ENCODE measurements around the gene NFKB2. TPM values are rescaled to one million over a fixed set of nuclear protein-coding genes. Genes with fewer than 3 reads are reported as not detected.
A peak's percentile ranks its signal among the peaks of the same experiment; 100 is the strongest.

Gene NFKB2
- total RNA-seq = 310 and 323 TPM in 2 replicates

GRCh38 chr10:102395400-102396316 is at the start of gene NFKB2:
TSS of gene NFKB2 (plus strand) at chr10:102395705. CDS start at chr10:102395960, 255 bp downstream.
- Mint-ChIP-seq H3K9me3 (no peaks in the 10 kb centered on the region), H3K4me1 (ENCODE audit: low read depth) (peaks cover 37% of the 10 kb centered on the region), H3K4me3 (ENCODE audit: low read depth) (peak within 1 kb of the TSS; percentile 91), H3K27ac (peak within 1 kb of the TSS; percentile 99), H3K36me3 (ENCODE audit: low read depth) (peaks cover 56% of the 10 kb centered on the region), H3K27me3 (ENCODE audit: low read depth) (no peaks in the 10 kb centered on the region)
- peak; percentile 88 for DNase-seq (ENCODE audit: low spot score)
- intact Hi-C loops (cut with micrococcal nuclease) = loop anchor here (1.0 to 10.0 kb wide), 9 partner anchors 13 to 561 kb away; partner anchors contain the start of genes ACTR1A, CUEDC2, GBF1 and NOLC1

- intact Hi-C loops (cut with micrococcal nuclease) = no loop called here
- Mint-ChIP-seq H3K36me3 (ENCODE audit: low read depth) (peaks cover 33% of the 10 kb centered on the region), H3K4me1 (ENCODE audit: low read depth) (peaks cover 3% of the 10 kb centered on the region), H3K27ac (no peak overlapping the region), H3K27me3 (ENCODE audit: low read depth) (no peaks in the 10 kb centered on the region), H3K4me3 (ENCODE audit: low read depth) (no peak overlapping the region), H3K9me3 (no peaks in the 10 kb centered on the region)
- DNase-seq (ENCODE audit: low spot score) = no peak
These were observed 48.2 kb upstream of the NFKB2 start for GRCh38 chr10:102347236-102347828.

- H3K9me3 Mint-ChIP-seq = no peaks in the 10 kb centered on the region
- intact Hi-C loops (cut with micrococcal nuclease) = loop anchor here (1.0 kb wide), 2 partner anchors 121 to 183 kb away; no protein-coding TSS in a partner anchor
- H3K4me3 Mint-ChIP-seq (ENCODE audit: low read depth) = no peak overlapping the region
- peaks cover 52% of the 10 kb centered on the region for H3K36me3 Mint-ChIP-seq (ENCODE audit: low read depth)
- DNase-seq (ENCODE audit: low spot score) = peak; percentile 38
- H3K27me3 Mint-ChIP-seq (ENCODE audit: low read depth) = no peaks in the 10 kb centered on the region
- no peak overlapping the region for H3K27ac Mint-ChIP-seq
- no peaks in the 10 kb centered on the region for H3K4me1 Mint-ChIP-seq (ENCODE audit: low read depth)
These were observed 43.3 kb upstream of the NFKB2 start for GRCh38 chr10:102352066-102352715.

GRCh38 chr10:102354451-102354850 is 41.1 kb upstream of the NFKB2 start:
- intact Hi-C loops (cut with micrococcal nuclease) = no loop called here
- Mint-ChIP-seq H3K9me3 (no peaks in the 10 kb centered on the region), H3K4me1 (ENCODE audit: low read depth) (peaks cover 11% of the 10 kb centered on the region), H3K27me3 (ENCODE audit: low read depth) (no peaks in the 10 kb centered on the region), H3K27ac (no peak overlapping the region), H3K36me3 (ENCODE audit: low read depth) (peaks cover 63% of the 10 kb centered on the region), H3K4me3 (ENCODE audit: low read depth) (no peak overlapping the region)
- no peak for DNase-seq (ENCODE audit: low spot score)

GRCh38 chr10:102358712-102359382 is 36.7 kb upstream of the NFKB2 start:
- H3K27me3 Mint-ChIP-seq (ENCODE audit: low read depth) = no peaks in the 10 kb centered on the region
- H3K9me3 Mint-ChIP-seq = no peaks in the 10 kb centered on the region
- no peak for DNase-seq (ENCODE audit: low spot score)
- H3K4me1 Mint-ChIP-seq (ENCODE audit: low read depth) = peaks cover 11% of the 10 kb centered on the region
- no peak overlapping the region for H3K4me3 Mint-ChIP-seq (ENCODE audit: low read depth)
- H3K27ac Mint-ChIP-seq = no peak overlapping the region
- intact Hi-C loops (cut with micrococcal nuclease) = no loop called here
- peaks cover 77% of the 10 kb centered on the region for H3K36me3 Mint-ChIP-seq (ENCODE audit: low read depth)

GRCh38 chr10:102367441-102367840 is 28.1 kb upstream of the NFKB2 start:
- Mint-ChIP-seq H3K4me1 (ENCODE audit: low read depth) (no peaks in the 10 kb centered on the region), H3K4me3 (ENCODE audit: low read depth) (no peak overlapping the region), H3K9me3 (peaks cover 4% of the 10 kb centered on the region), H3K27ac (no peak overlapping the region), H3K27me3 (ENCODE audit: low read depth) (no peaks in the 10 kb centered on the region), H3K36me3 (ENCODE audit: low read depth) (peaks cover 86% of the 10 kb centered on the region)
- intact Hi-C loops (cut with micrococcal nuclease) = no loop called here
- no peak for DNase-seq (ENCODE audit: low spot score)

- intact Hi-C loops (cut with micrococcal nuclease) = no loop called here
- Mint-ChIP-seq H3K4me3 (ENCODE audit: low read depth) (no peak overlapping the region), H3K27ac (no peak overlapping the region), H3K27me3 (ENCODE audit: low read depth) (no peaks in the 10 kb centered on the region), H3K36me3 (ENCODE audit: low read depth) (peaks cover 86% of the 10 kb centered on the region), H3K4me1 (ENCODE audit: low read depth) (no peaks in the 10 kb centered on the region), H3K9me3 (peaks cover 4% of the 10 kb centered on the region)
- no peak for DNase-seq (ENCODE audit: low spot score)
These were observed 27.4 kb upstream of the NFKB2 start for GRCh38 chr10:102368077-102368476.

- DNase-seq (ENCODE audit: low spot score) = no peak
- Mint-ChIP-seq H3K4me3 (ENCODE audit: low read depth) (no peak overlapping the region), H3K27ac (no peak overlapping the region), H3K4me1 (ENCODE audit: low read depth) (no peaks in the 10 kb centered on the region), H3K27me3 (ENCODE audit: low read depth) (no peaks in the 10 kb centered on the region), H3K9me3 (peaks cover 4% of the 10 kb centered on the region), H3K36me3 (ENCODE audit: low read depth) (peaks cover 73% of the 10 kb centered on the region)
- intact Hi-C loops (cut with micrococcal nuclease) = no loop called here
These were observed 24.2 kb upstream of the NFKB2 start for GRCh38 chr10:102371295-102371694.

- H3K4me1 Mint-ChIP-seq (ENCODE audit: low read depth) = no peaks in the 10 kb centered on the region
- intact Hi-C loops (cut with micrococcal nuclease) = no loop called here
- H3K4me3 Mint-ChIP-seq (ENCODE audit: low read depth) = no peak overlapping the region
- no peaks in the 10 kb centered on the region for H3K27me3 Mint-ChIP-seq (ENCODE audit: low read depth)
- H3K9me3 Mint-ChIP-seq = no peaks in the 10 kb centered on the region
- H3K27ac Mint-ChIP-seq = no peak overlapping the region
- peaks cover 53% of the 10 kb centered on the region for H3K36me3 Mint-ChIP-seq (ENCODE audit: low read depth)
- DNase-seq (ENCODE audit: low spot score) = no peak
These were observed 20.3 kb upstream of the NFKB2 start for GRCh38 chr10:102375250-102375649.

- intact Hi-C loops (cut with micrococcal nuclease) = no loop called here
- no peaks in the 10 kb centered on the region for H3K27me3 Mint-ChIP-seq (ENCODE audit: low read depth)
- H3K4me3 Mint-ChIP-seq (ENCODE audit: low read depth) = no peak overlapping the region
- peaks cover 50% of the 10 kb centered on the region for H3K36me3 Mint-ChIP-seq (ENCODE audit: low read depth)
- H3K27ac Mint-ChIP-seq = no peak overlapping the region
- no peak for DNase-seq (ENCODE audit: low spot score)
- H3K9me3 Mint-ChIP-seq = no peaks in the 10 kb centered on the region
- no peaks in the 10 kb centered on the region for H3K4me1 Mint-ChIP-seq (ENCODE audit: low read depth)
These were observed 19.6 kb upstream of the NFKB2 start for GRCh38 chr10:102375867-102376266.

- Mint-ChIP-seq H3K27me3 (ENCODE audit: low read depth) (no peaks in the 10 kb centered on the region), H3K27ac (no peak overlapping the region)
These were observed 18.6 kb upstream of the NFKB2 start for GRCh38 chr10:102376901-102377300.

GRCh38 chr10:102379383-102379782 is 16.1 kb upstream of the NFKB2 start:
- H3K4me1 Mint-ChIP-seq (ENCODE audit: low read depth) = peaks cover 3% of the 10 kb centered on the region
- no peaks in the 10 kb centered on the region for H3K27me3 Mint-ChIP-seq (ENCODE audit: low read depth)

More at GRCh38 chr10:102376901-102377300, 18.6 kb upstream of the NFKB2 start:
- no peak overlapping the region for H3K4me3 Mint-ChIP-seq (ENCODE audit: low read depth)
- peaks cover 50% of the 10 kb centered on the region for H3K36me3 Mint-ChIP-seq (ENCODE audit: low read depth)
- intact Hi-C loops (cut with micrococcal nuclease) = no loop called here
- DNase-seq (ENCODE audit: low spot score) = no peak
- no peaks in the 10 kb centered on the region for H3K4me1 Mint-ChIP-seq (ENCODE audit: low read depth)
- no peaks in the 10 kb centered on the region for H3K9me3 Mint-ChIP-seq

More at GRCh38 chr10:102379383-102379782, 16.1 kb upstream of the NFKB2 start:
- H3K36me3 Mint-ChIP-seq (ENCODE audit: low read depth) = peaks cover 40% of the 10 kb centered on the region
- no peak for DNase-seq (ENCODE audit: low spot score)
- no peaks in the 10 kb centered on the region for H3K9me3 Mint-ChIP-seq
- no peak overlapping the region for H3K4me3 Mint-ChIP-seq (ENCODE audit: low read depth)
- H3K27ac Mint-ChIP-seq = no peak overlapping the region
- intact Hi-C loops (cut with micrococcal nuclease) = no loop called here
